ENCODE data around the gene DOCK4. TPM values are rescaled to one million over a fixed set of nuclear protein-coding genes. Genes with fewer than 3 reads are reported as not detected.

DOCK4 gene
- total RNA-seq, 1 experiment from 2014 or later: 31.4 TPM

DNA sequence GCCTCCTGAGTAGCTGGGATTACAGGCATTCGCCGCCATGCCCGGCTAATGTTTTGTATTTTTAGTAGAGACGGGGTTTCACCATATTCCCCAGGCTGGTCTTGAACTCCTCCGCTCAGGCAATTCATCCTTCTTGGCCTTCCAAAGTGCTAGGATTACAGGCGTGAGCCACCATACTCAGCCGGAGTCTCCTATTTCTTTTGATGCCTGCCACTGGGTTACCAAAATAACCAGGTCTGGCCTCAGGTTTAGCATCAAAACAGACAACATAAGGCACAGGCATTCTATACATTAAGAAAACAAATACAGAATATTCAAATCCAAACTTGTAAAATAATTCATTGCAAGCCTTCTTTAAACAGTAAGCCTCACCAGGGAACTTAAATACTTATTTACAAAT lies 354.1 kb downstream of the DOCK4 start:
- BruUV-seq (replicated peaks): no TSS peak

DNA sequence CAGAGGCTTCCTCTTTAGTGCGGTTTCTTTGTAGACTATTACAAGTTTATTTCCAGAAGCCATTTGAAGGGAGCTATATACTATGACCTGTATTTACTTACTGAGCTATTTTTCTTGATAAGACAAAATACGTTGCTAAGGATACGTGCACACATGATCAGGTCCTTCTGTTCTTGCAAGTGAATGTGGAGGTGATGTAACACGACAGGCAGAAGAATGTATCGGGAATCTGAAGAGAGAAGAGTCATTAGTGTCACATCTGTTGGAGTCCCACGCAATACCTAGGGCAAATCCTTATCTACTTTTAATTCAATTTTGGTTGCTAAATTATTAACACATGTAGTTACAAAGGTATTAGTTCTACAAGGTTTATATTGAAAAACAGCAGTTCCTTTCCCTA lies 359.3 kb downstream of the DOCK4 start:
- TF ChIP-seq, protein P1, sequence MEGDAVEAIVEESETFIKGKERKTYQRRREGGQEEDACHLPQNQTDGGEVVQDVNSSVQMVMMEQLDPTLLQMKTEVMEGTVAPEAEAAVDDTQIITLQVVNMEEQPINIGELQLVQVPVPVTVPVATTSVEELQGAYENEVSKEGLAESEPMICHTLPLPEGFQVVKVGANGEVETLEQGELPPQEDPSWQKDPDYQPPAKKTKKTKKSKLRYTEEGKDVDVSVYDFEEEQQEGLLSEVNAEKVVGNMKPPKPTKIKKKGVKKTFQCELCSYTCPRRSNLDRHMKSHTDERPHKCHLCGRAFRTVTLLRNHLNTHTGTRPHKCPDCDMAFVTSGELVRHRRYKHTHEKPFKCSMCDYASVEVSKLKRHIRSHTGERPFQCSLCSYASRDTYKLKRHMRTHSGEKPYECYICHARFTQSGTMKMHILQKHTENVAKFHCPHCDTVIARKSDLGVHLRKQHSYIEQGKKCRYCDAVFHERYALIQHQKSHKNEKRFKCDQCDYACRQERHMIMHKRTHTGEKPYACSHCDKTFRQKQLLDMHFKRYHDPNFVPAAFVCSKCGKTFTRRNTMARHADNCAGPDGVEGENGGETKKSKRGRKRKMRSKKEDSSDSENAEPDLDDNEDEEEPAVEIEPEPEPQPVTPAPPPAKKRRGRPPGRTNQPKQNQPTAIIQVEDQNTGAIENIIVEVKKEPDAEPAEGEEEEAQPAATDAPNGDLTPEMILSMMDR (IDR thresholded peaks at IDR 0.05; ENCODE audit: unreplicated experiment): no peak
- no peak overlapping the region for H3K4me3 Mint-ChIP-seq (ENCODE audit: unreplicated experiment)

More for the DNA sequence above, 354.1 kb downstream of the DOCK4 start:
- Mint-ChIP-seq H3K4me1 (ENCODE audit: insufficient read depth, unreplicated experiment) (peaks cover 9% of the 10 kb centered on the region), H3K36me3 (ENCODE audit: insufficient read depth, unreplicated experiment) (peaks cover 13% of the 10 kb centered on the region), H3K9me3 (ENCODE audit: unreplicated experiment) (no peaks in the 10 kb centered on the region), H3K27ac (ENCODE audit: low read depth, unreplicated experiment) (no peak overlapping the region), H3K27me3 (ENCODE audit: insufficient read depth, unreplicated experiment) (no peaks in the 10 kb centered on the region), H3K4me3 (ENCODE audit: unreplicated experiment) (no peak overlapping the region)
- DNase-seq (ENCODE audit: unreplicated experiment): no peak
- POLR2A ChIA-PET: interaction anchor here (0.6 kb wide), 2 partner anchors 23 to 81 kb away, joined by 4 read pairs; no protein-coding TSS in a partner anchor
- TF ChIP-seq, protein P1 (IDR thresholded peaks at IDR 0.05; ENCODE audit: unreplicated experiment): no peak
- CTCF ChIA-PET: interaction anchor here (0.6 to 8.0 kb wide), 13 partner anchors 9 to 817 kb away, joined by 3 to 286 read pairs (median 6); no protein-coding TSS in a partner anchor
- intact Hi-C loops (cut with micrococcal nuclease): no loop called here

DNA sequence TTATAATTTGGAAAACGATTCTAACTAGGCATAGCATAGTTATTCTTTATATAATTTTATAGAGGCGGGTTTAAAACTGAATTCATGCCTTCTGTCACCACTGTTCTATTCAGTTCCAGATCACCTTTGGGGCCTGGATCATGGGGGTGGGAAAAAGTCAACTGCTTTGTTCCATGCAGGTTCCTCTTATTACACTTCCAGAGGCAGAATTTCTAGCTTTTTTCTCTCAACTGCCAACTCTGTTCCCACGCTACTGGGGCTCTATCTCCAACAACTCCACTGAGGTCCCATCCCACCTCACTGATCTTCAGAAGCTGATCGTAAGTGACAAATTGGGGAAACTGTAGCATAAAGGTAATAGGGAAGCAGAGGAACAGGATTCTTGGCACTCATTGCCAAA lies 360.3 kb downstream of the DOCK4 start:
- H3K4me1 Mint-ChIP-seq (ENCODE audit: insufficient read depth, unreplicated experiment): no peaks in the 10 kb centered on the region
- intact Hi-C loops (cut with micrococcal nuclease): no loop called here
- peaks cover 21% of the 10 kb centered on the region for H3K36me3 Mint-ChIP-seq (ENCODE audit: insufficient read depth, unreplicated experiment)
- POLR2A ChIA-PET: interaction anchor here (1.5 kb wide), 1 partner anchor 12 kb away, joined by 3 read pairs; no protein-coding TSS in a partner anchor
- TF ChIP-seq, protein P1 (IDR thresholded peaks at IDR 0.05; ENCODE audit: unreplicated experiment): no peak
- H3K4me3 Mint-ChIP-seq (ENCODE audit: unreplicated experiment): no peak overlapping the region
- no peaks in the 10 kb centered on the region for H3K9me3 Mint-ChIP-seq (ENCODE audit: unreplicated experiment)
- H3K27me3 Mint-ChIP-seq (ENCODE audit: insufficient read depth, unreplicated experiment): no peaks in the 10 kb centered on the region
- no peak for DNase-seq (ENCODE audit: unreplicated experiment)
- CTCF ChIA-PET: interaction anchor here (0.7 to 5.0 kb wide), 2 partner anchors 8 to 69 kb away, joined by 3 to 69 read pairs; no protein-coding TSS in a partner anchor
- no TSS peak for BruUV-seq (replicated peaks)
- H3K27ac Mint-ChIP-seq (ENCODE audit: low read depth, unreplicated experiment): no peak overlapping the region

More for the DNA sequence above, 359.3 kb downstream of the DOCK4 start:
- DNase-seq (ENCODE audit: unreplicated experiment): no peak
- POLR2A ChIA-PET: no interaction called here
- Mint-ChIP-seq H3K9me3 (ENCODE audit: unreplicated experiment) (no peaks in the 10 kb centered on the region), H3K4me1 (ENCODE audit: insufficient read depth, unreplicated experiment) (no peaks in the 10 kb centered on the region), H3K27ac (ENCODE audit: low read depth, unreplicated experiment) (no peak overlapping the region), H3K27me3 (ENCODE audit: insufficient read depth, unreplicated experiment) (no peaks in the 10 kb centered on the region), H3K36me3 (ENCODE audit: insufficient read depth, unreplicated experiment) (peaks cover 21% of the 10 kb centered on the region)
- intact Hi-C loops (cut with micrococcal nuclease): no loop called here
- BruUV-seq (replicated peaks): no TSS peak
- CTCF ChIA-PET: no interaction called here

DNA sequence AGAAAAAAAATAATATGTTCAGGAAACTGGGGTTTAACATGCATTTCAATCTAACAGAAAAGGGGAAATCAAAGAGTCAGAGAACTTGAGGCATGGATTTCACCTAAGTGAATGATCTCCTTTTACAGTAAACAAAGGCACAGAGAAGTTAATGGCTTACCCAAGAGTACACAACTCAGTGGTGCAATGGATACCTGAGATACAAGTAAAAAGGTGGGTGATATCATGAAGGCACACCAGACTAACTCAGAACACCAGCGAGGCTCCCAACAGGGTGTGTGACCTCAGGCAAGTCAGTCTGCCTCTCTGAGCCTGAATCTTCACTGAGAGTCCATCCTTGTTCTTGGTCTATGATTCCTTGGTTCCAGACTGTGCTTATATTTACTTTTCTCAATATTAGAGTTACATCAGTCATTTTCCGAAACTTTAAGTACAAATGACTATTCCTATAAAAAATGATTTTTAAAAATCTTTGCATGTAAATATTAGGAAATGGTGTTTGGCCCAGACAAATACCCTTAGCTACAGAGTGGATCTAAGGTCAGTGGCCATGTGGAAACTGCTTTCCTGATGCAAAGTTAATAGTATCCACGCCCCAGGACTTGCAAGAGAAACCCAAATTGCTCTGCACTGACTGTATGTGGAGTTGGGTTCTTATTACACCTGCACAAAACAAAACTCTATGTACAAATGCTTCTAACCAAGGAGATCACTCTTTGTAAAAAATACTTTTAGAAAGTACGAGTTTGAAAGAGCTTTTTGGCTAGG lies 361.1 kb downstream of the DOCK4 start:
- no peak overlapping the region for H3K27ac Mint-ChIP-seq (ENCODE audit: low read depth, unreplicated experiment)
- no peaks in the 10 kb centered on the region for H3K27me3 Mint-ChIP-seq (ENCODE audit: insufficient read depth, unreplicated experiment)
- DNase-seq (ENCODE audit: unreplicated experiment): no peak
- TF ChIP-seq, protein P1 (IDR thresholded peaks at IDR 0.05; ENCODE audit: unreplicated experiment): no peak
- no peaks in the 10 kb centered on the region for H3K9me3 Mint-ChIP-seq (ENCODE audit: unreplicated experiment)
- ChIA-PET POLR2A (interaction anchor here (1.5 kb wide), 1 partner anchor 11 kb away, joined by 3 read pairs; no protein-coding TSS in a partner anchor), CTCF (interaction anchor here (0.6 to 5.0 kb wide), 2 partner anchors 9 to 37 kb away, joined by 3 to 69 read pairs; no protein-coding TSS in a partner anchor)
- no TSS peak for BruUV-seq (replicated peaks)
- intact Hi-C loops (cut with micrococcal nuclease): no loop called here
- peaks cover 21% of the 10 kb centered on the region for H3K36me3 Mint-ChIP-seq (ENCODE audit: insufficient read depth, unreplicated experiment)
- H3K4me3 Mint-ChIP-seq (ENCODE audit: unreplicated experiment): no peak overlapping the region
- H3K4me1 Mint-ChIP-seq (ENCODE audit: insufficient read depth, unreplicated experiment): no peaks in the 10 kb centered on the region

Measured in MCF 10A (cell line).